Ishikawa (cell line): ENCODE data around the gene ROBO2.

Experiments used
- CEBPB ChIP-seq: IDR thresholded peaks from 2 replicates; pipeline ENCODE4 v1.6.1; 2012
- CREB1 ChIP-seq: IDR thresholded peaks from 2 replicates; pipeline ENCODE4 v1.6.1; 2012; ENCODE audit warnings: low read depth
- EGR1 ChIP-seq: IDR thresholded peaks from 2 replicates; pipeline ENCODE4 v1.6.1; 2012
- EP300 ChIP-seq: IDR thresholded peaks from 2 replicates; pipeline ENCODE4 v1.6.1; 2012; ENCODE audit warnings: borderline replicate concordance
- FOXM1 ChIP-seq: IDR thresholded peaks from 2 replicates; pipeline ENCODE4 v1.6.1; 2012; ENCODE audit warnings: low read depth, borderline replicate concordance
- NFIC ChIP-seq: IDR thresholded peaks from 2 replicates; pipeline ENCODE4 v1.6.1; 2012
- RAD21 ChIP-seq: IDR thresholded peaks from 2 replicates; pipeline ENCODE4 v1.6.1; 2012; ENCODE audit warnings: low read depth
- TAF1 ChIP-seq: IDR thresholded peaks from 2 replicates; pipeline ENCODE4 v1.6.1; 2012; ENCODE audit warnings: low read depth, mild to moderate bottlenecking
- TCF12 ChIP-seq: IDR thresholded peaks from 2 replicates; pipeline ENCODE4 v1.6.1; 2012; ENCODE audit warnings: low read depth
- TEAD4 ChIP-seq: IDR thresholded peaks from 2 replicates; pipeline ENCODE4 v1.6.1; 2012
- YY1 ChIP-seq: IDR thresholded peaks from 2 replicates; pipeline ENCODE4 v1.6.1; 2012; ENCODE audit warnings: low read depth
- ZBTB7A ChIP-seq: IDR thresholded peaks from 2 replicates; pipeline ENCODE4 v1.6.1; 2012; ENCODE audit warnings: low read depth
- TF ChIP-seq, protein P1 (sequence below): IDR thresholded peaks from 2 replicates; pipeline ENCODE4 v1.6.1; 2012
- TF ChIP-seq, protein P2 (sequence below): IDR thresholded peaks from 2 replicates; pipeline ENCODE4 v1.6.1; 2012
- TF ChIP-seq, protein P3 (sequence below): IDR thresholded peaks from 2 replicates; pipeline ENCODE4 v1.6.1; 2012; ENCODE audit warnings: low read depth, mild to moderate bottlenecking

The ROBO2 gene

DNA sequence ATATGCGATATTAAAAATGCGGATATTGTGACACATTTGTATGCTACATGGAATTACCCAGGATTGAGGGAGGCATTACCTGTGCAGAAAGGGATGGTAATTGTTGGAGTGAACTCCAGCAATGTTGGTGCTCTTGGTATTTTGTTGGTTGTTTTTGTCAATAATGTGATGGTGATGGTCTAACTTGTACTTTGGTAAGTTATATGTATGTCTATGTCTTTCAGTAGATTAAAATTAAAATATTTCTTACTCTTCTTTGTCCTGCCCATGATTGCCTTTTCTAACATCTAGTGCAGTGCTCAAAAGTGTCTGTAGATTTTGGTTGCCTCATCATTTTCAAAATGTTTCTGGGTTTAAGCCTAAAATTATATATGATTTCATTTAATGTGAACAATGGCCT is 192.7 kb downstream of the ROBO2 start:
- no peak for TF ChIP-seq EGR1
- no peak for TF ChIP-seq TAF1
- TF ChIP-seq NFIC: no peak
- no peak for TF ChIP-seq YY1
- TF ChIP-seq, protein P1, sequence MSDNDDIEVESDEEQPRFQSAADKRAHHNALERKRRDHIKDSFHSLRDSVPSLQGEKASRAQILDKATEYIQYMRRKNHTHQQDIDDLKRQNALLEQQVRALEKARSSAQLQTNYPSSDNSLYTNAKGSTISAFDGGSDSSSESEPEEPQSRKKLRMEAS: no peak

DNA sequence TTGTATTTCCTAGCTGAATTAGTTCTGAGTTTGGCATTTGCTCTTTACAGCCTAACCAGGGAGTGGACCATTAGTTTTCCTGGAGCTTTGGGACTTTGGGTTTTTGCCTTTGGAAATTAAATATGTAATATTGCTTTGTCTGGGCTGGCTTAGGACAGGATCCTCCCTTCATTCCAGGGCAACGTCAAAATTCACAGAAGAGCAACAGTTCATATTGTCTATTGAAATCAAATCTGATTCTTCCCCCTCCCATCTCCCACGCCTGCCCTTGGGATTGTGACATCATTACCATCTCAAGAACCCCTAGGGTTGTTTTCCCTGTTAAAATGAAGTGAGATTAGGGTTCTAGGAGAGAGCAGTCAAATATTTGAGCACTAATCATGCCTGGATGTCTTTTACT is 194.1 kb downstream of the ROBO2 start:
- TF ChIP-seq, protein P2, sequence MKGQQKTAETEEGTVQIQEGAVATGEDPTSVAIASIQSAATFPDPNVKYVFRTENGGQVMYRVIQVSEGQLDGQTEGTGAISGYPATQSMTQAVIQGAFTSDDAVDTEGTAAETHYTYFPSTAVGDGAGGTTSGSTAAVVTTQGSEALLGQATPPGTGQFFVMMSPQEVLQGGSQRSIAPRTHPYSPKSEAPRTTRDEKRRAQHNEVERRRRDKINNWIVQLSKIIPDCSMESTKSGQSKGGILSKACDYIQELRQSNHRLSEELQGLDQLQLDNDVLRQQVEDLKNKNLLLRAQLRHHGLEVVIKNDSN: no peak
- no peak for TF ChIP-seq RAD21
- TF ChIP-seq CEBPB: no peak
- TF ChIP-seq FOXM1: no peak
- no peak for TF ChIP-seq EGR1
- no peak for TF ChIP-seq TCF12
- TF ChIP-seq NFIC: no peak
- no peak for TF ChIP-seq TAF1
- TF ChIP-seq TEAD4: no peak
- TF ChIP-seq, protein P1: no peak
- no peak for TF ChIP-seq CREB1
- TF ChIP-seq EP300: no peak

DNA sequence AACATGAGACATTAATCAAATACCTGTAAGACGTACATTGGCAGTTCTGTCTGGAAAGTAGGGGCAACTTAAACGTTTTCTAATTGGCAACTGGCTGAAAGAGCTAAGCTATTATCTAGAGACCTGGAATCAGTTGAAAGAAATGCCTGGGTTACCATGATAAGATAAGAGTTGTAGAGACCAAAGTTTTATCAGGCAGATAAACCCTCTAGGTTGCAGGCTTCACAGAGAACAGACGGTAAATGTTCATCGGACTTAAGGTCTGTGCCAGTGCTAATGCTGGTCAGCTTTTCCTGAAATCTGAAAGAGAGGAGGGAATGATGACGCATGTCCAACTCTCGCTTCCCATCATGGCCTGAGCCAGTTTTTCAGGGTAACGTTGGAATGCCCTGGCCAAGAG is 196.2 kb downstream of the ROBO2 start:
- TF ChIP-seq YY1 (no peak), FOXM1 (no peak), TEAD4 (no peak), CREB1 (no peak), EP300 (no peak), NFIC (no peak), ZBTB7A (no peak), TAF1 (no peak), EGR1 (no peak)
- TF ChIP-seq, protein P3, sequence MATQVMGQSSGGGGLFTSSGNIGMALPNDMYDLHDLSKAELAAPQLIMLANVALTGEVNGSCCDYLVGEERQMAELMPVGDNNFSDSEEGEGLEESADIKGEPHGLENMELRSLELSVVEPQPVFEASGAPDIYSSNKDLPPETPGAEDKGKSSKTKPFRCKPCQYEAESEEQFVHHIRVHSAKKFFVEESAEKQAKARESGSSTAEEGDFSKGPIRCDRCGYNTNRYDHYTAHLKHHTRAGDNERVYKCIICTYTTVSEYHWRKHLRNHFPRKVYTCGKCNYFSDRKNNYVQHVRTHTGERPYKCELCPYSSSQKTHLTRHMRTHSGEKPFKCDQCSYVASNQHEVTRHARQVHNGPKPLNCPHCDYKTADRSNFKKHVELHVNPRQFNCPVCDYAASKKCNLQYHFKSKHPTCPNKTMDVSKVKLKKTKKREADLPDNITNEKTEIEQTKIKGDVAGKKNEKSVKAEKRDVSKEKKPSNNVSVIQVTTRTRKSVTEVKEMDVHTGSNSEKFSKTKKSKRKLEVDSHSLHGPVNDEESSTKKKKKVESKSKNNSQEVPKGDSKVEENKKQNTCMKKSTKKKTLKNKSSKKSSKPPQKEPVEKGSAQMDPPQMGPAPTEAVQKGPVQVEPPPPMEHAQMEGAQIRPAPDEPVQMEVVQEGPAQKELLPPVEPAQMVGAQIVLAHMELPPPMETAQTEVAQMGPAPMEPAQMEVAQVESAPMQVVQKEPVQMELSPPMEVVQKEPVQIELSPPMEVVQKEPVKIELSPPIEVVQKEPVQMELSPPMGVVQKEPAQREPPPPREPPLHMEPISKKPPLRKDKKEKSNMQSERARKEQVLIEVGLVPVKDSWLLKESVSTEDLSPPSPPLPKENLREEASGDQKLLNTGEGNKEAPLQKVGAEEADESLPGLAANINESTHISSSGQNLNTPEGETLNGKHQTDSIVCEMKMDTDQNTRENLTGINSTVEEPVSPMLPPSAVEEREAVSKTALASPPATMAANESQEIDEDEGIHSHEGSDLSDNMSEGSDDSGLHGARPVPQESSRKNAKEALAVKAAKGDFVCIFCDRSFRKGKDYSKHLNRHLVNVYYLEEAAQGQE: no peak
- TF ChIP-seq, protein P2: no peak
- TF ChIP-seq, protein P1: no peak

DNA sequence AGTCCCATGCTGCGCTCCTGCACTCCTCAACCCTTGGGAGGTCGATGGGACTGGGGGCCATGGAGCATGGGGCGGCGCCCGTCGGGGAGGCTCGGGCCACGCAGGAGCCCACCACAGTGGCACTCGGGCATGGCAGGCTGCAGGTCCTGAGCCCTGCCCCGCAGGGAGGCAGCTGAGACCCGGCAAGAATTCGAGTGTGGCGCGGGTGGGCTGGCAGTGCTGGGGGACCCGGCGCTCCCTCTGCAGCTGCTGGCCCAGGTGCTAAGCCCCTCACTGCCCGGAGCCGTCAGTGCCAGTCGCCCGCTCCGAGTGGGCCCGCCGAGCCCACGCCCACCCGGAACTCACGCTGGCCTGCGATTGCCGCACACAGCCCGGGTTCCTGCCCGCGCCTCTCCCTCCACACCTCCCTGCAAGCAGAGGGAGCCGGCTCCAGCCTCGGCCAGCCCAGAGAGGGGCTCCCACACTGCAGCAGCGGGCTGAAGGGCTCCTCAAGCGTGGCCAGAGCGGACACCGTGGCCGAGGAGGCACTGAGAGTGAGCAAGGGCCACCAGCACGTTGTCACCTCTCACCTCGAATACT is 200.3 kb downstream of the ROBO2 start:
- no peak for TF ChIP-seq TEAD4
- no peak for TF ChIP-seq EGR1
- TF ChIP-seq NFIC: no peak
- TF ChIP-seq, protein P2: no peak
- no peak for TF ChIP-seq TAF1
- no peak for TF ChIP-seq YY1
- TF ChIP-seq, protein P3: no peak
- no peak for TF ChIP-seq FOXM1
- TF ChIP-seq, protein P1: no peak

DNA sequence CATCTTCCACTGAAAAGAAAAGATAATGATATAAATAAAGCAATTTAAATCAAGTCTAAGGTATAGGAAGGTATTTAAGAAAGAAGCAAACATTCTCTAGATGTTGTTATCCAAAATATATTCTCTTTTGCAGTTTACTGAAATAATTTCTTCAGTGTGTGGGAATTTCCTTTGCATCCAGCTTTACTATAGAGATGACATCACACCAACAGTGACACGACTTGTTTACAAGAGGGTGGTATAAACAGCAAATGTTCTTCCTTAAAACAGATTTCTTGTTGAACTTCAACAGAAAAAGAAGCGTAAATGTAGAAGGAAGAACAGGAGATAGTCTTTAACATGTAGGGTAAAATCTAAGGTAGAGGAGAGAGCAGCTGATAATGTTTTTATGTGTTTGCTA is 202.5 kb downstream of the ROBO2 start:
- no peak for TF ChIP-seq YY1
- TF ChIP-seq CEBPB: no peak
- no peak for TF ChIP-seq CREB1
- TF ChIP-seq TAF1: no peak
- no peak for TF ChIP-seq RAD21
- TF ChIP-seq TEAD4: no peak
- TF ChIP-seq, protein P2: no peak
- TF ChIP-seq, protein P3: no peak
- TF ChIP-seq NFIC: no peak
- TF ChIP-seq, protein P1: no peak
